Left renal cortex interstitium (tissue), 4 donors: ENCODE measurements around the gene CCDC167. TPM values are rescaled to one million over a fixed set of nuclear protein-coding genes. Genes with fewer than 3 reads are reported as not detected.

Source experiments
- DNase-seq, 4 donors: peaks; one replicate each; pipeline ENCODE4 v3.0.0-alpha.2; 2013; ENCODE audit warnings: low read depth in 4 of 4, low spot score in 2 of 4, missing footprints in 1 of 4
- polyA plus RNA-seq, 4 donors: library from polyadenylated mRNA; unstranded; fragments of 120-200 nt; gene quantifications; one replicate each; pipeline ENCODE4 v1.2.1, GENCODE V29; 2013; ENCODE audit not compliant: insufficient read length in 4 of 4

The CCDC167 gene
- polyA plus RNA-seq, 4 donors: 26.6 to 33.6 (median 28.3) TPM

DNA sequence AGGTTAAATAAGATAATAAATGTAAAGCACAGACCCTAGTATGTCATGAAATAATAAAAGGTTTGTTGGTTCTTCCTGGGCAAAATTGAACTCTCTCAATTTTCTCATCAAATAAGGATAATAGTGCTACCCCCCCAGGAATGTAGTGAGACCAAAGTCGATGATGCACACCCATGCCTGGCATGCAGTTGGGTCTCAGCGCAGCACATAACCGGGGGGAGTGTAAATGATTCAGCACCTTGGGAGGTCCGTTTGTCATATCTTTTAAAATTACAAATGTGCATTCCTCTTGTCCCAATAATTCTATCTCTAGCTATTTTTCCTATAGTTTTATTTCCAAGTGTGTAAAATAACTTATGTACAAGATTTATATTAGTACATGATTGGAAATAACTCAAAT is 31.3 kb upstream of the CCDC167 start:
- no peak for DNase-seq

GRCh38 chr6:37530297-37530696 is 30.6 kb upstream of the CCDC167 start:
- no peak for DNase-seq

DNA sequence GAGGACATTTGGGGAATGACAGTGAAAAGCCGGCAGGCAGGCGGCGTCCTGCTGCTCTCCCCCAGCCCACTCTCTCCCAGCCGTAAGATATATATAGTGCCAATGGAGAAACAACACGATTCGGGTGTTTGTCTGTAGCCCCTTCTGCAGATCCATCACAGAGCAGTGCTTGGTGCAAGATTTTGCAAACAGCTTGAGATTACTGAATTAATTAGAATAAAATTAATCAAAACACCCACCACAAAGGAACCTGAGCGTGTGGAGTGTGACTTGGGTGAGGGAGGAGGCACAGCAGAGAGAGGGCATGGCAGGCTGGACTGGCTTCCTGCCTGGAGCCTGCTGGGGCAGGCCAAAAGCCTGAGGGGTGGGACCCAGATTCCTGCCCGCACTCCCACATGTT is 28.8 kb upstream of the CCDC167 start:
- no peak for DNase-seq

- no peak for DNase-seq
These were observed 26.0 kb upstream of the CCDC167 start for GRCh38 chr6:37525460-37526357.

- DNase-seq: no peak
These were observed 25.3 kb upstream of the CCDC167 start for GRCh38 chr6:37524970-37525318.

- DNase-seq: no peak
These were observed 24.6 kb upstream of the CCDC167 start for GRCh38 chr6:37524025-37524969.

DNA sequence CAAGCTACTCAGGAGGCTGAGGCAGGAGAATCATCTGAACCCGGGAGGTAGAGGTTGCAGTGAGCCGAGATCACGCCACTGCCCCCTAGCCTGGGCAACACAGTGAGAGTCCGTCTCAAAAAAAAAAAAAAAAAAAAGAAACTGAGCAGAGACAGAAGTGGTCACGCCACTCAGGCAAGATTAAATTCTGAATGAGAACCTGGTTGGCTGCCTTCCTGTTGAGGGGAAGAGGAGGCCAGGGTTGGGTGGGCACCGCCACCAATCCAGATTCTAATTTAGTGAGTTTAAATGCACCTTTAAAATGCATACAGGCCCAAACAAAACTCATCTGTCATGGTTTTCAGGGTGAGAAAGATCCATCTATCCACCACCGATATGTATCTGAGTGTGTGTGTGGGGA is 23.7 kb upstream of the CCDC167 start:
- no peak for DNase-seq

DNA sequence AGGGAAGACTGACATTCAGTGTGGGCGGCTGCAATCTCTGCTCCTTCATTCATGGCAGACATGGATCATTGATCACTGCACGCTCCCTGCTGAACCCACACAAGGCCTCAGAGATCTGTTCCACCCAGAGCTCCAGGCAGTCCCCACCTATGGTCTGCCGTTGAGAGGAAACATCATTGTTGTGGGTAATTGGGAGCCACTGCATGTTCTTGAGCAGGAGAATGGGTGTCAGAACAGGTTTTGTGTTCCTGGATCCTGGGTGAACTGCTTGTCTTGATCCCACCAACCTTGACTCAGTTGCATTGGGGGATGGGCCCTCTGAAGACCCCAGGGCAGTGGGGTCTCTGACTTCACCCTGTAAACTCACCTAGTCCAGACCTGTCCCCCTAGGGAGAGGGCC is 23.1 kb upstream of the CCDC167 start:
- DNase-seq: no peak

DNA sequence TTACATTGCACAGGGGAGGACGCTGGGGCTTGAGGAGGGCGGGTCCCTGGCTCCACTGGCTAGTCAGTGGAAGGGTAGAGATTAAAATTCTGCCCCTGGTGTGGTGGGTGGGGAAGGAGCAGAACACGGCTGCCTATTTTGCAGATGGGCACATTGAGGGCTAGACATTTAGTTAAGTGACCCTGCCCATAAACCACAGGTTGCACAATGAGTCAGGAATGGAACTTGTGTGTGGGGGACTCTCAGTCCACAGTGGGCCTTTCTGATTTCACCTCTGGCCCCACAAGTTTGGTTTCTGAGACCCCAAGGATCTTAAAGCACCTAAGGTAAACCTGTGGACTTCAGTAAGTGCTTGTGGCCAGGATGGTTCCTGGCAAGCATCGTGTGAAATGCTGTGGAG is 22.0 kb upstream of the CCDC167 start:
- DNase-seq: no peak

- no peak for DNase-seq
These were observed 21.2 kb upstream of the CCDC167 start for GRCh38 chr6:37520926-37521325.

DNA sequence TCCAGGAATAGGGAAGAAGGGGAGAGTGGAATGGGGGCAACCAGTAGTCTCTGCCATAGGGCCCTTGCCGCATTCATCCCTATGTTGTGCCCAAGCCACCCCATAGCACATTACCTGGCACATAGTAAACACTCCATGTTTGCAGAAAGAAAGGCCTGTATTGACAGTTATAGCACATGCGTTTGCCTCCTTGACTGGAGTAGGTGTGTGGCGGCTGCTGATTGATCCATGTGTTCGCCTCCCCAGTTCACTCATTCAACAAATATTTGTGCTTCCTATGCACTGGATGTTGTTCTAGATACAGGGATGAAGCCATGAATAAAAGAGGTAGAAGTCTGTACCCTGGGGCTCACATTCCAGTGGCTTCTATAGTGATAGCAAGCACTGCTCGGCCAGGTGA is 19.8 kb upstream of the CCDC167 start:
- no peak for DNase-seq

GRCh38 chr6:37518116-37518515 is 18.4 kb upstream of the CCDC167 start:
- DNase-seq: no peak

GRCh38 chr6:37517411-37517812 is 17.7 kb upstream of the CCDC167 start:
- no peak for DNase-seq

GRCh38 chr6:37516920-37517405 is 17.3 kb upstream of the CCDC167 start:
- DNase-seq: no peak

- no peak for DNase-seq
These were observed 16.6 kb upstream of the CCDC167 start for GRCh38 chr6:37516076-37516919.

DNA sequence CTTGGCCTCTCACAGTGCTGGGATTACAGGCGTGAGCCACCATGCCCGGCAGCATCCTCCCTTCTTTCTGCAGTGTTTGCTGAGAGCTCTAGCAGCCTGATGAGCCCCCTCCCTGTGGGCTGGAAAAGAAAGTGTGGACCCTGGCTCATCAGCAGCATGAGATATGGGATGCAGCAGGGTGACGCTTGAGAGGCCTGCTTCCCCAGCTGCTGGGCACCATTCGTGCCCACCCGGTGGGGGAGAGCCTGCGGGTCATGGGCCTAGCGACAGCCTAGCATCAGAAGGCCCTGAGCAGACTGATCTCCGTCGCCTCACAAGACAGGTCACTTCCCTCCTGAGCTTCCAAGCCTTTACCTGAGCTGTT is 16.0 kb upstream of the CCDC167 start:
- no peak for DNase-seq

GRCh38 chr6:37514837-37515236 is 15.1 kb upstream of the CCDC167 start:
- no peak for DNase-seq

DNA sequence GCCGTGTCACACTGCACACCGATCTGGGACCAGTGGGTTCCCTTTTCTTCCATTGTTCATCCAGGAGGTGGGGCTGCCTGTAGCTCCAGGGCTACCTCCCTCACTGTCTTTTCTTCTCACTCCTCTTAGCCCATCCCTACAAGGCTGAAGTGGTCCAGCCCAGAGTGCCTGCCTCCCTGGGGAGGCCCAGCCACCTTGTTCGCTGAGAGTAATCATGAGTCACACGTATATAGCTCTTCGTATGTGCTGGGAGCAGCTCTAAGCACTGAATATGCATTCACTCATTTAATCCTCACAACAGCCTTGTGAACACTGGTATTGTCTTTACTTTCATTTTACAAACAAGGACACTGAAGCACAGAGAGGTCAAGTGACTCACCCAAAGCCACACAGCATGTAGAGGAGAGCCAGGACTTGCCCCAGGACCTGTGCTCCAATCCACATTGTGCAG is 14.7 kb upstream of the CCDC167 start:
- no peak for DNase-seq

- no peak for DNase-seq
These were observed 13.9 kb upstream of the CCDC167 start for GRCh38 chr6:37513576-37513975.

DNA sequence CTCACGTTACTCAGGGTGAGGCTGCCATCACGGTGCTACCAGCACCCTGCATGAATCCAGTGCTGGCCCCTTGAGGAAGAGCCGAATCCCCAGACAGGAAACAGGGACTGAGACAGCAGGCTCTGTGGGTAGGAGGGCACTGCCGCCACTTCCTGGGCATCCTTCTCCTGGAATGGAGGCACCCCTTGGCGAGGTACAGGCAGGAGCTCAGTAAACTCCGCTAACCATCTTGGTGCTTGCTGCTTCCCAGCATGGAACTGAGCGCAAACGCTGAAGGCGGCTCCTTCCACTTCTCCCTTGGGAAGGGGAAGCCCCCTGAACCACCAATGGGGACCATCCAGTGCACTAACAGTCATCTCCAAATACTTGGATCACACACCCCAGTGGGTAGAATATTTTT is 13.5 kb upstream of the CCDC167 start:
- no peak for DNase-seq
